Right lobe of liver (tissue), 6 donors: ENCODE data around the gene LMX1B. TPM values are rescaled to one million over a fixed set of nuclear protein-coding genes. Genes with fewer than 3 reads are reported as not detected.

Source experiments
- ATAC-seq, 4 donors: fragments of 200-7000 bp; cut with Tn5 transposase; one replicate each; pipeline ENCODE4 v1.9.1; 2020; ENCODE audit warnings: mild to moderate bottlenecking in 4 of 4, moderate library complexity in 4 of 4
- DNase-seq, 3 donors: peaks; one replicate each; pipeline ENCODE4 v3.0.0-alpha.2; 2020
- H3K27ac ChIP-seq, 3 donors: fragments of 200-600 bp; one replicate each; pipeline ENCODE4 v1.8.0; 2022
- H3K27me3 ChIP-seq, 2 donors: fragments of 200-600 bp; one replicate each; pipeline ENCODE4 v1.8.0; 2022
- H3K36me3 ChIP-seq, 4 donors: fragments of 200-600 bp; sonication (generic) in 1 of 4; one replicate each; pipeline versions ENCODE4 v1.5.1 to v1.8.0; 2017 to 2022; ENCODE audit warnings: control low read depth in 1 of 4
- H3K4me1 ChIP-seq, 4 donors: fragments of 200-600 bp; sonication (generic) in 1 of 4; one replicate each; pipeline versions ENCODE4 v1.5.1 to v1.8.0; 2017 to 2022; ENCODE audit warnings: control low read depth in 1 of 4
- H3K4me3 ChIP-seq, 3 donors: fragments of 200-600 bp; one replicate each; pipeline ENCODE4 v1.8.0; 2022
- H3K9me3 ChIP-seq, 4 donors: fragments of 200-600 bp; sonication (generic) in 1 of 4; one replicate each; pipeline versions ENCODE4 v1.5.1 to v1.8.0; 2017 to 2022; ENCODE audit warnings: control low read depth in 1 of 4
- CTCF ChIP-seq, 4 donors: fragments of 200-600 bp in 3 of 4; fragments of 450-650 bp in 1 of 4; IDR thresholded peaks; one replicate each; pipeline versions ENCODE4 v1.5.1 to v1.8.0; 2016 to 2022; ENCODE audit warnings: antibody characterized with exemption in 4 of 4, mild to moderate bottlenecking in 2 of 4
- POLR2A ChIP-seq: fragments of 450-650 bp; IDR thresholded peaks from one replicate; pipeline ENCODE4 v1.6.1; 2017; ENCODE audit warnings: antibody characterized with exemption, mild to moderate bottlenecking
- WGBS: methylation state at CpG from one replicate; pipeline ENCODE4 v1.1.6; 2018; ENCODE audit warnings: low coverage, low lambda C conversion rate; ENCODE audit not compliant: insufficient coverage; ENCODE audit errors: missing lambda C conversion rate; 5-methylcytosine and 5-hydroxymethylcytosine counted together
- intact Hi-C, 2 donors: fragments of 100-400 bp; cut with DNase I; formaldehyde crosslinking; loops; one replicate each; pipeline versions ENCODE4 v1.11.2 to v1.14.1; 2022
- total RNA-seq, 6 experiments: library from RNA; depleted of rRNA in 2 of 6; stranded (reverse); fragments of >200 nt in 2 of 6; fragmentation: NEBNext Ultra II Directional in 3 of 6; extraction: Animal tissue kit (Norgen Biotek cat#: 25700) in 3 of 6; gene quantifications; one replicate each; pipeline versions ENCODE4 v1.1.0 to v1.2.4, GENCODE V29; 2016 to 2023
- donor health status: DM: no; HTN: yes; CAD: no.
- donor health status: DM: no; HTN: no; CAD: no.
- donor health status: DM: no; HTN: no; CAD: no.
- donor health status: DM: no; HTN: yes; CAD: no.
- donor health status: DM: no; HTN: yes; CAD: no.

LMX1B gene
- total RNA-seq, 6 experiments from 2014 or later = not detected

DNA sequence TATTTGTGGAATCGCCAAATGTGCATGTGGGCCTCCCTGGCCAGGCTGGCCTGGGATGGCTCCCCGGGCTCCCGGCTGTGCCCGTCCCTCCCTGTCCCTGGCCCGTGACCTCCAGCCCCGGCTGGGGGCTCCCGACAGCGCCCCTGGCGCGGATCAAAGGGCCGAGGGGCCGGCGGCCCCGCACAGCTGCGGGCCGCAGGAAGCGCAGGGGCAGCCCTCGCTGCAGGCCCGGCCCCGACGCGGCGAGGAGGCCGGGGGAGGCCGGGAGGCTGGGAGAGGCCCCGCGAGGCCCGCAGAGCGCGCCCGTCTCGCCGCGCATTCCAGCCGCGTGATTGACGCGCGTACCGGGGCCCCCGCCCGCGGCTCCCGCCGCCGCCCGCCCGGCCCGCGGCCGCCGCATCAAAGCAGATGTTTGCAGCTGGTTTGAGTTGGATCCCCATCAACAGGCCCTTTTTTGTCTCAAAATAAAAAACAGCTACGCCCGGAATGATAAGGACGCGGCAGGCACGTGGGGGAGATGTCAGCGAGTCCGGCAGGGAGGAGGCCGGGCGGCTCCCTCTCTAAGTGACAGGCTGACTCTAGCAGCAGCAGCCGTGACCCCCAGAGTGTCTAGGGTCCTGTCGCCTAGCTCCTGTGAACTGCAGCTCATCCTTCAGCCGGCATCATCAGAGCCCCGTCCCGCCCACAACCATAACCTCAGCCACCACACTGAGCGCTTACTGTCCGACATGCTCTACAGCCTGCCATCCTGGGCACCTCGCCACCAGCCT is 69.4 kb downstream of the LMX1B start:
- WGBS = 9% methylated on average over 13 of the region's 69 CpGs
- intact Hi-C loops = no loop called here
- no peak overlapping the region for H3K4me3 ChIP-seq
- no peaks in the 10 kb centered on the region for H3K36me3 ChIP-seq
- no peak overlapping the region for H3K27ac ChIP-seq
- TF ChIP-seq POLR2A = no peak
- no peak for TF ChIP-seq CTCF (IDR thresholded peaks at IDR 0.05)
- ATAC-seq (no peak), DNase-seq (no peak)
- H3K27me3 ChIP-seq = peaks cover 0 to 11% of the 10 kb centered on the region in 2 donors
- no peaks in the 10 kb centered on the region for H3K9me3 ChIP-seq
- no peaks in the 10 kb centered on the region for H3K4me1 ChIP-seq

- ATAC-seq (no peak), DNase-seq (no peak)
- no peak for TF ChIP-seq CTCF (IDR thresholded peaks at IDR 0.05)
- no peak for TF ChIP-seq POLR2A
- no peak overlapping the region for H3K4me3 ChIP-seq
- no peaks in the 10 kb centered on the region for H3K9me3 ChIP-seq
- H3K27me3 ChIP-seq = peaks cover 0 to 11% of the 10 kb centered on the region in 2 donors
- WGBS = 28% methylated on average over 2 of the region's 5 CpGs
- no peaks in the 10 kb centered on the region for H3K4me1 ChIP-seq
- intact Hi-C loops = no loop called here
- H3K27ac ChIP-seq = no peak overlapping the region
- H3K36me3 ChIP-seq = no peaks in the 10 kb centered on the region
Measured at GRCh38 chr9:126683698-126684044, 69.9 kb downstream of the LMX1B start.

GRCh38 chr9:126684345-126684744 is 70.6 kb downstream of the LMX1B start:
- H3K4me1 ChIP-seq = no peaks in the 10 kb centered on the region
- H3K9me3 ChIP-seq = no peaks in the 10 kb centered on the region
- ATAC-seq (no peak), DNase-seq (no peak)
- WGBS = 35% methylated on average over 2 of the region's 3 CpGs
- H3K36me3 ChIP-seq = no peaks in the 10 kb centered on the region
- no peak overlapping the region for H3K4me3 ChIP-seq
- peaks cover 0 to 11% of the 10 kb centered on the region in 2 donors for H3K27me3 ChIP-seq
- no peak overlapping the region for H3K27ac ChIP-seq
- intact Hi-C loops = no loop called here
- TF ChIP-seq CTCF (IDR thresholded peaks at IDR 0.05) (no peak), POLR2A (no peak)

DNA sequence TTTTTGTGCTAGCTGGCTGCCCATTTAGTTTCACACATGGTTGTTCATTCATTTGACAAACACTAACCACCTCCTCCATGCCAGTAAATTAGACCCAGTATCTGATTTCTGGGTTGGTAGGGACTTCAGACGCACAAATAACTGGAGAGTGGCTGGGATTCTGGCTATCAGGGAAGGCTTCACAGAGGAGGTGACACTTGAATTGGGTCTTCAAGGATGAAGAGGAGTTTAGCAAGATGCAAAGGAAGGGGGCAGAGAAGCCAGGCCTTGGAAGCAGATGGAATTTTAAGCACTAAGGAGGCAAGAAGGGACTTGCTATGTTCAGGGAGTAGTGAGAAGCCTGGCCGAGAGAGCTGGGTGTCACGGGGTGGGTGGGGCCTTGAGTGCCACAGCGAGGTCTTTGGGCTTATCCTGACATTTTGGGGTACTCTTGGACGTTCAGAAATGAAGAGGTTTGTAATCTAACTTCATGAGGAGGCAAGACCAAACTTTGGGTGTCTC is 71.3 kb downstream of the LMX1B start:
- TF ChIP-seq CTCF (IDR thresholded peaks at IDR 0.05) = no peak
- no peak for TF ChIP-seq POLR2A
- Histone ChIP-seq H3K4me3 (no peak overlapping the region), H3K4me1 (no peaks in the 10 kb centered on the region), H3K36me3 (no peaks in the 10 kb centered on the region), H3K27ac (no peak overlapping the region), H3K27me3 (peaks cover 0 to 11% of the 10 kb centered on the region in 2 donors), H3K9me3 (no peaks in the 10 kb centered on the region)
- intact Hi-C loops = no loop called here
- DNase-seq (no peak), ATAC-seq (no peak)
- 56% methylated on average over 5 of the region's 5 CpGs for WGBS
